Choroid plexus epithelial cell (primary cell): ENCODE data around the gene ZNF286A.
"Not testable (repeated sequence)": the region's sequence is repeated elsewhere in the genome, so short reads cannot be mapped to it uniquely, and the experiment has no call there.

Experiments
- DNase-seq: peaks from one replicate; pipeline ENCODE4 v3.0.0-alpha.2; 2010; ENCODE audit warnings: low read depth
- H3K4me3 ChIP-seq: 2 replicates; pipeline ENCODE4 v1.5.1; 2011; ENCODE audit warnings: low read depth, mild to moderate bottlenecking, control low read depth, low read length, moderate library complexity
- TF ChIP-seq, protein P1 (sequence below): conservative IDR thresholded peaks from 2 replicates; pipeline ENCODE4 v1.5.1; 2011; ENCODE audit warnings: low read depth, mild to moderate bottlenecking, control low read depth, inconsistent platforms, low read length, moderate library complexity

Gene ZNF286A

DNA sequence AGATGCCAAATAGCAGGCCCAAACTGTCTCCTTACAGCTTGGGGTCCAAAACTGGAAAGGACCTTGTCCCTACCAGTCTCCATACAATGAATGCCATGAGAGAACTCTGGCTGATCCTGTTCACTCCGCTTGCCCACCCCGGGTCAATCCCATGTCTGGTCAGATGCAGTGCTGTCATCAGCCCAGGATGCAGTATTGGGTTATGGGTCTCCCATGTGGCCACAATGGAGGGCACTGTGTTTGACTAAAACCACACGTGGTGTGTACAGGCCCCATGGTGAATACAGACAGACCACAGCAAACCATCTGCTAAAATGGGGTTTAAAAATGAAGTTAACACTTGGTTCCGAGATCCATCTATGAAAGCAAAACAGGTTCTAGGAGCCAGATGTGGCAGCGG, 35.9 kb upstream of the ZNF286A start:
- TF ChIP-seq, protein P1, sequence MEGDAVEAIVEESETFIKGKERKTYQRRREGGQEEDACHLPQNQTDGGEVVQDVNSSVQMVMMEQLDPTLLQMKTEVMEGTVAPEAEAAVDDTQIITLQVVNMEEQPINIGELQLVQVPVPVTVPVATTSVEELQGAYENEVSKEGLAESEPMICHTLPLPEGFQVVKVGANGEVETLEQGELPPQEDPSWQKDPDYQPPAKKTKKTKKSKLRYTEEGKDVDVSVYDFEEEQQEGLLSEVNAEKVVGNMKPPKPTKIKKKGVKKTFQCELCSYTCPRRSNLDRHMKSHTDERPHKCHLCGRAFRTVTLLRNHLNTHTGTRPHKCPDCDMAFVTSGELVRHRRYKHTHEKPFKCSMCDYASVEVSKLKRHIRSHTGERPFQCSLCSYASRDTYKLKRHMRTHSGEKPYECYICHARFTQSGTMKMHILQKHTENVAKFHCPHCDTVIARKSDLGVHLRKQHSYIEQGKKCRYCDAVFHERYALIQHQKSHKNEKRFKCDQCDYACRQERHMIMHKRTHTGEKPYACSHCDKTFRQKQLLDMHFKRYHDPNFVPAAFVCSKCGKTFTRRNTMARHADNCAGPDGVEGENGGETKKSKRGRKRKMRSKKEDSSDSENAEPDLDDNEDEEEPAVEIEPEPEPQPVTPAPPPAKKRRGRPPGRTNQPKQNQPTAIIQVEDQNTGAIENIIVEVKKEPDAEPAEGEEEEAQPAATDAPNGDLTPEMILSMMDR: no peak
- DNase-seq: no peak
- no peak overlapping the region for H3K4me3 ChIP-seq

DNA sequence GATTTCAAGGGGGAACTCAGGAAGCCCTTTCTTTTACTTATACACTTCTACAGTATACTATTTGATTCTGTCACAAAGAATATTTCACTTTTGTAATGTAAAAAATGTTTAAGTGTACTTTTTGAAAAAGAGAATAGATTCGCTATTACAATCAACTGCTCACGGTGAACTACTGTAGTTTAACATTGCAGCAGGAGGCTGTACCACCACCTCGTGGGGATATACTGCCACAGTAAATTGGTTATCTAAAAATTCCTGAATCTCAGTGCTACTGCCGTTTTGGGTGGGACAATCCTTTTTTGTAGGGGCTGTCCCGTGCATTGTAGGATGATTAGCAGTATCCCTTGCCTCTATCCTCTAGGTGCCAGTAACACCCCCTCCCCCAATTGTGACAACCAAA, 30.0 kb upstream of the ZNF286A start:
- TF ChIP-seq, protein P1: peak; percentile 31
- not testable (repeated sequence) for H3K4me3 ChIP-seq
- DNase-seq: peak; percentile 42

DNA sequence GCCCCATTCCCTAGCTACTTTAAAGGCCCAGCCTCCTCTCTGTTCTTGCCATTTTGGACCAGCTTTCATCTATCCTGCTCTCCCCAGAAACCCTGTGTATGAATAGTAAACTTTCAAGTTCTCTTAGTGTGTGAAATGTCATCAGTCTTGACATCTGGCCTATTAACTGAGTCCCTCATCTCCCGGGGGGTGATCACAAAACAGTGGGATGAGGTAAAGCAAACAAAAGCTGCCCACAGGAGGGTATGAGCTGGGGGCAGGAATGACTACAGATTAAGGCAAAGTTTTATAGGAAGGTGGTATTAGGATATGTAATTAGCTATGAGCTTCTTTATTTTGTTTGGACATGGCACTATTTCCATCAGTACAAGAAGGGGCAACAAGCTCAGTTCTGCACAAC, 24.9 kb upstream of the ZNF286A start:
- H3K4me3 ChIP-seq, DNase-seq: not testable (repeated sequence)

DNA sequence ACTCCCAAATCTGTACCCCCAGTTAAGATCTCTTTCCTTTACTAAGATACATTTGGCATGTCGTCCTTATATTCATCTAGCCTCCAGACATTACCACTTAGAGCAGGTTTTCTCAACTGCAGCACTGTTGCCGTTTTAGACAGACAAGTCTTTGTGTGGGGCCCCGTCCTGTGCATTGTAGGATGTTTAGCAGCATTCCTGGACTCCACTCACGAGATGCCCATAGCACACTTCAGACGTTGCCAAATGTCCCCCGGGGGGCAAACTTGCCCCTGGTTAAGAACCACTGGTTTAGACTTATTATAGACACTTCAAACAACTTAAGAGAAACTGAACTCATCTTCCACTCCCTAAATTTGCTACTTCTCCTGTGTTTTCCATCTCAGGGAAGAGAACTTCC, 23.6 kb upstream of the ZNF286A start:
- H3K4me3 ChIP-seq, DNase-seq: not testable (repeated sequence)

DNA sequence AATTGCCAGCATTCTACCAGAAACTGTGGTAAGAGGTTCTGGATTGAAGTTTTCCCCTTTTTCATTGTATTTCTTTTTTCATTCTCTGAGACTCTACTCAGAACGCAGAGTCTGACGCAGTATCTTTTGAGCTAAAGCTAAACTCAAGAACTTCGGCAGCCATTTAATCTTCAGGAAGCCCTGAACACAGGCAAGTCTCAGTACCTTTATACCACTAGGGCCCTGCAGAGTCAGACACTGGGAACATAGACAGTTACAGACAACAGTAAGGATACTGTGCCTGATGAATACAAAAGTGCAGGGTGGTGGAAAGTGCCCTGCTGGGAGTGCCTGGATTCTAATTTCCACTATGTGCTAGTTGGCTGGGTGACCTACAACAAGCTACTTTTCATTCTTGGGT, 16.4 kb upstream of the ZNF286A start:
- DNase-seq, H3K4me3 ChIP-seq: not testable (repeated sequence)

DNA sequence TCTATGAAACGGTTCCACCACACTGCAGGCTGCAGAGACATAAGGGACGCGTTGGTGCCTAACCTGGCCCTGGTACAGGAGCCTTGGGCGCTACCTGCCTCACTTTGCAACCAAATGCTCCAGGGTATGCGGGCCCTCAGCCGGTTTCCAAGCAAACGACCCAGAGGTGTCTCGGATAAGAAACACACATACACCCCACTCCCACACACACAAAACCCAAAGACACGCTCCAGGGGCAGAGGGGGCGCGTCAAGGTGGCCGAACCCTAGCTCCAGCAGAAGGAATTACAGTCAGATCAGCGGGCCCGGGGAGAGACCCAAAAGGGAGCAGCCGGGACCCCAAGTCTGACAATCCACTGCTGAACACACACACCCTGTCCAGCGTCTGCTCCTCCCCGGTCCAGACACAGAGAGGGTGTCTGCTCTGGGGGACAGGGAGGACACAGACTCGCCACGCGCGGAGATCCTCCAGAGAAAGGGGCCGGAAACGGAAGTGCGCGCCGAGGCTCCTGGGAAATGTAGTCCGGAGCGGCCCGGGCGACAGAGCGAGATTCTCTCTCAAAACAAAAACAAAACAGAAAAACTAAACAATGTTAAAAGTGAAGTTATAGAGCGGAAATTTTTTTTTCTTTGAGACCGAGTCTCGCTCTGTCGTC, 15.6 kb upstream of the ZNF286A start, which contains the start of gene TRIM16:
TSS of gene TRIM16 (minus strand) at position 488 of the 655 bp plus-strand sequence. CDS start 32,702 bp downstream, outside the sequence.
- peak; percentile 57 for DNase-seq

DNA sequence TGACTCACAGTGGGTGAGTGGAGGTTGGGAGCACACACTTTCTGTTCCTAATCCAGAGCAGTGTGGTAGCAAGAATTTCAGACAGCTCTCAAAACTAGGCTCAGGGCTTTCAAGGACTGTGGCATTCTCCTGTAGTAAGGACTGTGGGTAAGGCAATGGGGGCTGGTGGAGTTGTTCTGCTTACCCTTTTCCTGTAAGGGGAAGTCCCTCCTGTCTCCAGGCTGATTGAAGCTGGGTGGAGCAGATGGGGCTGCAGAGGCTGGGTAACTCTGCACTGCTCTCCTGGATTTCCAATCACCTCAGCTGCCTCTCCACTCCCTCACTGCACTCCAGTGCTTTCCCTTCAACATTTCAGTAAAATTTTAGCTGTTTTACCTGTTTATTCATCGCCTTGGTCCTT, 12.1 kb upstream of the ZNF286A start:
- not testable (repeated sequence) for H3K4me3 ChIP-seq

More for the DNA sequence above, 15.6 kb upstream of the ZNF286A start, which contains the start of gene TRIM16:
- H3K4me3 ChIP-seq: peak within 1 kb of the TSS; percentile 68

DNA sequence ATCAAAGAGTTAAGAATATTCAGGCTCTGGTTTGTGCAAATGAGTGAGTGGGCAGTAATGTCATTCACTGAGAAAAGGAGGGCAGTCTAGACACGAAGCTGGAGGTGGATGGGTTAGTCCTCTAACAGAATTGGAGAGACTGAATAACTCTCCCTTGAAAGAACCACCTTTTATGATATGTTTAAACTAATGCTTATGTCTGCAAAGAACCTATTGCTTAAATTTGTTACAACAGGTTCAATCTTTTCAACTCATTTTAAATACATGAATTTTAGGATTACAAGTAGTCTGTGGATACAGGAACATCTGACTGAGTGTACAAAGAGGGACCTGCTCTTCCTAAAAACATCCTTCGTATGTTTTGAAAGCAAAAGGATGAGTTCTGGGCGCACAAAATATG, 585 bp upstream of the ZNF286A start:
- DNase-seq: not testable (repeated sequence)
- H3K4me3 ChIP-seq: peak overlapping the region; percentile 61

More for the DNA sequence above, 12.1 kb upstream of the ZNF286A start:
- DNase-seq: not testable (repeated sequence)

DNA sequence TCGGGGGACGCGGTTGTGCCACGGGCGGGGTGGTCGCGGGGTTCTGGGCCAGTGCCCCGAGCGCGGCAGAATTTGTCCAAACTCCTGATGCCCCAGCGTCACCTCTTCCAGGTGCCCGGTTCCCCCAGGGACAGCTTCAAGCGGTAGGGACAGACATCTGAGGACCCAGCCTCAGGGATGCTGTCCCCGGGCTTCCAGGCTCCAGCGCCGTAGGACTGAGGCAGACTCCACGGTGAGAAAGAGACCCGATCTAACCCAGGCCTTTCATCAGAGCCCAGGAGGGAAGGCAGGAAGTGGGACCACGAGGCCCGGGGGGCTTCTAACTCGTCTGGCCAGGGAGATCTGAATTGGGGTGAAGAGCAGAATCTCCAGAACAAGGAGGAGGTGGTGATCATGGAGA, 385 bp downstream of the ZNF286A start:
- not testable (repeated sequence) for DNase-seq

DNA sequence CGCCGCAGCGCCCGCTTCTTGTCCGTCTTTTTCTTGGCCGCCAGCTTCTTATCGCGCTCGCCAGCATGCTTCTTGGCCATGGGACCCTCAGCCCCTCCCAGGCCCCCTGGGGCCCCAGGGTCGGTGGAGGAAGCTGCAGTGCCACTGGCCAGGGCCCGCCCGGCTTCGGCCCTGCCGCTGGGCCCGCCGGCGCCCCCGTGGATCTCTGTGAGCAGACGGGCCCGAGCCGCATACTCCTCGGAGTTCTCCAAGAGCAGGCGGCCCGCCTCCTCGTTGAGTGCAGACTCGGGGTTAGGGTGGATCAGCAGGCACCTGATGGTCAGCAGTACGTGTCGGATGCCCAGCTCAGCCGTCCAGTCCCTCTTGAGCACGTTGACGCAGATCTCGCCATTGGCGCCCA, 4.7 kb downstream of the ZNF286A start:
- DNase-seq, H3K4me3 ChIP-seq: not testable (repeated sequence)

More for the DNA sequence above, 385 bp downstream of the ZNF286A start:
- H3K4me3 ChIP-seq: peak overlapping the region; percentile 61

DNA sequence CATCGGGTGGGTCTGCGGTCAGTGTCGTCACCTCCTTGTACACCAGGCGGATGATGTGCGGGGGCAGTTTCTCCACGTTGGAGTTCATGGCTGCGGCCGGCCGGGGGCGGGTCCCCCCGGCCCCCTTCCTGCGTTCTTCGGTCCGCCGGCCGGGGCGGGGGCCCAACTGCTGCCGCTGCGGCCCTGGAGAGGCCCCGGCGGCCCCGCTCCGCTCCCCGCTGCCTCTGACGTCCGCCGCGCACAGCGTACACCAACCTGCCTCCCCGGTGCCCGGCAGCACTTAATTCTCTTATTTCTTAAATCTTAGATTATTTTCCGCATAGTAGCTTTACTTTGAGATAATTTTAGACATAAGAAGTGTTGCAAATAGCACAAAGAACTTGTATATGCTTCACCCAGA, 5.3 kb downstream of the ZNF286A start:
- not testable (repeated sequence) for H3K4me3 ChIP-seq, DNase-seq

DNA sequence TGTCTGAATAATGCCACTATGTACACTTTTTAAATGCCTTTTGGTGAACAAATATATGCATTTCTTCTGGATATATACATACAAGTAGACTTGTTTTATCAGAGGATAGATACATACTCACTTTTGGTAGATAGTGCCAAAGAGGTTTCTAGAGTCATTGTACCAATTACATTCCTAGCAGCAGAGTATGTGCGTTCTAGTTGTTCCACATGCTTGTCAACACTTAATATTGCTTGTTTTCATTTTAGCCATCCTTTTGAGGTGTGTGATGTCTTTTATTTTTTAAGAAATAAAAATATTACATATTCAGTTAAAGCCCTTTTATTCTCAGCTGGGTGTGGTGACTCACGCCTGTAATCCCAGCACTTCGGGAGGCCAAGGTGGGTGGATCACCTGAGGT, 9.3 kb downstream of the ZNF286A start:
- H3K4me3 ChIP-seq, DNase-seq: not testable (repeated sequence)

DNA sequence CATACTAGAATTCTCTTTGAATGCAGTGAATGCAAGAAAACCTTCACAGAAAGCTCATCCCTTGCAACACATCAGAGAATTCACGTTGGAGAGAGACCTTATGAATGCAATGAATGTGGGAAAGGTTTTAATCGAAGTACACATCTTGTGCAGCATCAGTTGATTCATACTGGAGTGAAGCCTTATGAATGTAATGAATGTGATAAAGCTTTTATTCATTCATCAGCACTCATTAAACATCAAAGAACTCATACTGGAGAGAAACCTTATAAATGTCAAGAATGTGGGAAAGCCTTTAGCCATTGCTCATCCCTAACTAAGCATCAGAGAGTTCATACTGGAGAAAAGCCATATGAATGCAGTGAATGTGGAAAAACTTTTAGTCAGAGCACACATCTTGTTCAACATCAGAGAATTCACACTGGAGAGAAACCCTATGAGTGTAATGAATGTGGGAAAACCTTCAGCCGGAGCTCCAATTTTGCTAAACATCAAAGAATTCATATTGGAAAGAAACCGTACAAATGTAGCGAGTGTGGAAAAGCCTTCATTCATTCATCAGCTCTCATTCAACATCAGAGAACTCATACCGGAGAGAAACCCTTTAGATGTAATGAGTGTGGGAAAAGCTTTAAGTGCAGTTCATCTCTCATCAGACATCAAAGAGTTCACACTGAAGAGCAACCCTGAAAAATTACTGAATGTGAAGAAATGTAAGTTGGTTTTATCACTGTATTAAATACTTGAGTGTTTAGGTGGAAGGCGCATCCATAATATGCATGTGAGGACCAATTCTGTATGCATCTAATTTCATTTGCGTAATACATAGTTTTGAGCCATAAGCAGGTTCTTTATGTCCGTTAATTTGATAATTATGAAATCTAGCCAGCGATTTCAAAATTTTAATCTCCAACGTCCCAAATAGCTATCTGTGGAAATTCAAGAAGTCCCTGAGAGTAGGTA, 17.3 kb downstream of the ZNF286A start:
- DNase-seq: not testable (repeated sequence)

DNA sequence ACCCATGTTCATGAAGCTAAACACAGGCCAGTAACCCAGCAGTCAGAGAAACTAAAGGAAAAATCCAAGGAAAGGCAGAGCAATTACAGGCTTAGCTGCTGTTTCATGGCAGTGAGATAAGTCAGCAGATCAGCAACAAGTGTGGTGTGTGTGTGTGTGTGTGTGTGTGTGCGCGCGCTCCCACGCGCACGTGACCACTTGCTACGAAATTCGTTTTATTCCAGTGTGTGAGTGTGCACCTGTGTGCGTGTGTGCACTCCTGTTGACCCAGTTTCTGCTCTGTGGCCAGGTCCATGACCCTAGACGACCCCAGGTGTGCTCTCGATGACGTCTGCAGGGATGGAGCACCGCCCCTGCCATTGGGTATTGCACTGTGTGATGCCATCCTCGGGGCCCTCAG, 31.0 kb downstream of the ZNF286A start:
- not testable (repeated sequence) for DNase-seq, H3K4me3 ChIP-seq

More for the DNA sequence above, 17.3 kb downstream of the ZNF286A start:
- not testable (repeated sequence) for H3K4me3 ChIP-seq

DNA sequence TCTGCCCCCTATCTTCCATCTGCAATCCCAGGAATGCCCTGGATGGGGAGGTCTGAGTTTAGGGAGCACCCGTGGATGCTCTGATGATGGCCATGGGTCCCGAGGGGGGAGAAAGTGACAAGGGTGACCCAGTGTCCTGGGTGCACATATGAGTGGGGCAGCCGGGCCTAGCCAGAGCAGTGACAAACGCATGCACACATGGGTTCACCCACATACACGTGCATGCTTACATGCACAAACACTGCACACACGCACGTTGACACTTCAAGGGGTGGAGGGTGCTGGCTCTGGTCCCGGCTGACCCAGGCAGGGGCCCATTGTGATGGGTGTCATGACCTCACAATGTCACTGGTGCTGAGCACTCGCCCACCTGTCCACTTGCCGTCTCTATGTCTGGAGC, 32.3 kb downstream of the ZNF286A start, which contains the start of gene TBC1D26:
TSS of gene TBC1D26 (plus strand) at position 384 of the 400 bp plus-strand sequence. CDS start 3,066 bp downstream, outside the sequence.
- not testable (repeated sequence) for H3K4me3 ChIP-seq, DNase-seq

DNA sequence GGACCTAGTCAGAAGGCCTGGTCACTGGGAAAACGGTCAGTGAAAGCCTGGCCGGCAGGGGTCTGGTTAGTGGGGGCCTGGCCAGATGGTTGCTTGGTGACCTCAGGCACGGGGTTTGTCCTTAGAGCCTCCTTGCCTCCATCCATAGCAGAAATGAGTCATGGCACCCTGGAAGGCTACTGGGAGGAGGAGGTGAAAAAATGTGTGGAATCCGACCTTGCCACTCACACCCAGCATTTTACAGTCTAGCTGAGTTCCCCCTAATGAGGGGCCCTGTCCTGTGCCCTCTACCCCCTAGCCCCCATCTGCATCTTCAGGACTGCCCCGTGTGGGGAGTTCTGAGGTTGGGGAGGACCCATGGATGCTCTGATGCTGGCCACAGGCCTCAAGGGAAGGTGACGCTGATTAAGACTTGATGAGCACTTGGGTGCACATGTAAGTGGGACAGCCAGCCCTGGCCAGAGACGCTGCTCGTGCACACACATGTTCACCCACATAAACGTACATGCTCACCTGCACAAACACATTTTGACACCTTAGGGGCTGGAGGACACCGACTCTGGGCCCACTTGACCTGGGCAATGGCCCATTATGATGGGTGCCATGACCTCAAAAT, 33.7 kb downstream of the ZNF286A start:
- peak; percentile 21 for DNase-seq
- H3K4me3 ChIP-seq: not testable (repeated sequence)
